GM18502 (cell line): ENCODE data around the gene ZNF275.

Experiments used
- ATAC-seq: cut with Tn5 transposase; IDR thresholded peaks from one replicate; pipeline ENCODE4 v1.9.1; 2021; ENCODE audit warnings: mild to moderate bottlenecking; ENCODE audit not compliant: unreplicated experiment, poor library complexity

Gene ZNF275

DNA sequence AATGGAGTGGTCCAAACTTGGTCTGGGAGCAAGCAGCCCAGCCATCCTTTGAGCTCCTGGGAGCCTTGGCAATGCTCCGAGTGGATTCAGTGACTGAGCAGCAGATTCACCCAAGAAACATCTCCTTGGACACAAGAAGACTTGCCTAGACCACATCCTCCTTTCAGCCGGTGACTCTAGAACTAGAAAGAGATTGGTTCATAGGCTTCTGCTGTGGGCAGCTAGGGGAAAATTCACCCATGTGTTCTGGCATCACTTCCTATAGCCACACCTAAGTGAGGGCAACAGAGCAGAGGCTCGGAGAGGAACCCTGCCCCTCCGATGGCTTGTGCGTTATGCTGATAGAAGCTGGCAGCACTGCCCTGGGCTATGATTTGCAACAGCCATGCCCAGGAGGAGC lies 16.0 kb downstream of the ZNF275 start:
- no peak for ATAC-seq

DNA sequence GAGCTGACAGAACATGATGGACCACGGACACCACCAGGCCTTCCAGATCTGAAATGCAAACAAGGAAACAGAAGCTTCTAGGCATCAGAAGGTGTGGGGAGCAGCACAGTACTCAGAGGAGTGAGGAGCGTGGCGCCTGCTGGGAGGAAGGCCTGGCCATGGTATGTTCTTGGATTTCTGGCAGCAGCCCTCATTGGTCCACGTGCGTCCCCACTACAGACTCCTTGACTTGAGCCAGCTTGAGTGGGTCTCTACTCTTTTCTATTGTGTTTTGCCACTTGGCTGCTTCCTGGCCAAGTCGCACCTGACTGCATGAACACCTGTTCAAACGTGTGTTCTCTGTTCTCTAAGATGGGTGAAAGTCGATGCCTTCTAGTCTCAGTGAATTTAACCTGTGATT lies 18.0 kb downstream of the ZNF275 start:
- ATAC-seq = no peak

GRCh38 chrX:153352858-153353257 lies 18.9 kb downstream of the ZNF275 start:
- no peak for ATAC-seq

GRCh38 chrX:153353416-153353815 lies 19.5 kb downstream of the ZNF275 start:
- no peak for ATAC-seq

- ATAC-seq = no peak
These were observed 23.9 kb downstream of the ZNF275 start for GRCh38 chrX:153357877-153358276.

- ATAC-seq = no peak
These were observed 27.9 kb downstream of the ZNF275 start for GRCh38 chrX:153361781-153362397.

- ATAC-seq = no peak
These were observed 31.7 kb downstream of the ZNF275 start for GRCh38 chrX:153365670-153366069.

DNA sequence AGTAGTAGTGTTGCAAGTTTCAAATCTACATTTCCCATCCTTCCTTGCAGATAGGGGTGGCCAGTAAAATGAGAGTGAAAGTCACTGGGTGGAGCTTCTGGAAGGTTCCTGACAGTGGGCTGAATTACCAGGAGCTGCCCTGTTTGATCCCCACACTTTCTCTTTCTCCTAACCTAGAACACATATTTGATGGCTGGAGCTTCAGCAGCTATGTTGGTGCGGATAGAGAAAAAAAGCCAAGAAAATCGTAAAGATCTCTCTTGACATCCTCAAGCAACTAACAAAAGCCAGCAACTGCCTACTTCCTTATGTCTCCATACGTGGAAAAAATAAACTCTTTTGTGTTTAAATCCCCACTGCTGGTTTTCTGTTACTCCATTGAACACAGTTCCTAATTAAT lies 32.2 kb downstream of the ZNF275 start:
- ATAC-seq = no peak

GRCh38 chrX:153366878-153367538 lies 33.1 kb downstream of the ZNF275 start:
- ATAC-seq = no peak

- ATAC-seq = no peak
These were observed 36.5 kb downstream of the ZNF275 start for GRCh38 chrX:153370293-153371055.

DNA sequence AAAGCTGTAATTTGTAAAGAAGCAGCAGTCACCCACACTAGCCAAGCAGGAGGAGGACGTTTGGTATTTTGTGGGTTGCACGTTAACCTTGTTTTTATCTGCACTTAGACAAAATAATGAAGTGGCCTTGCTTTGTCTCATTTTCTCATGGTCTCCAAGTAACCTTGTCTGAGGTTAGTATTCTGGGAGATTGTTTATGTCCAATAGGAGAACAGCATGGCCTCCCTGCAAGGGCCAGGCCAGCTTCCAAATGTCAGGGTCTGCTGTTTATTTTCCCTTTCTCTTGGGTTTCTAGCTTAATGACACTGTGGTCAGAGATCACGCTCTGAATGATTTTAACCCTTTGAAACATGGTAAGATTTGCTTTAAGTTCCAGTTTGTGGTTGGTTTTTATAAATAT lies 37.3 kb downstream of the ZNF275 start:
- ATAC-seq = no peak

DNA sequence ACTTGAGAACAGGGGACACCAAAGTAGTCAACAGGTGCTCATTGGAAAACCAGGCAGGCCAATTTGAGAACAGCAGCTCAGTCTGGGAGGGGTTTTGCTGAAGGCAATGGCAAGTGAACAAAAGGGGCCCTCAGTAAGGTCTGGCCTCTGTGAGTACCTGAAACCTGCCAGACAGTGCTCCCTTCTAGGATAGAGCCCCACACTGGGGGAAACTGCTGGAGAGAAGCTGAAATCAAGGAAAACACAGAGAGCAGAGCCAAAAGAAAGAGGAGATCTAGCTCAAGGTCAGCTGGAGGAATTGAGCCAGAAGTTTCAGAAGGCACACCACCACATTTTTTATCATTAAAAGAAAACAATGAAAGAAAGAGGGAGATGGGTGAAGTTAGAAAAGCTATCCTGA lies 39.0 kb downstream of the ZNF275 start:
- no peak for ATAC-seq

GRCh38 chrX:153374426-153374825 lies 40.5 kb downstream of the ZNF275 start:
- no peak for ATAC-seq

- no peak for ATAC-seq
These were observed 41.6 kb downstream of the ZNF275 start for GRCh38 chrX:153375571-153375970.

DNA sequence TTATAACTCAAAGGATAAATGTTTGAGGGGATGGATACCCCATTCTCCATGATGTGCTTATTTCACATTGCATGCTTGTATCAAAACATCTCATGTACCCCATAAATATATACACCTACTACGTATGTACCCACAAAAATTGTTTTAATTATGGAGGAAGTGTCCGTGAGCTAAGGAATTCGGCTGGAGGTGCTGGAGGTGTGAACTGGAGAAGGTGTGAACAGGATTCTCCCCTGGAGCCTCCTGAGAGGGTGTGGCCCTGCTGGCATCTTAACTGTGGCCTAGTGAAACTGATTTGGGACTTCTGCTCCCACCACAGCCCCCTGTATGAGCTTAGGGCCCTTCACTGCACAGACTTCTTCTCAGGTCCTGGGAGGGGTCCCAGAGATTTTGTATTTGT lies 43.8 kb downstream of the ZNF275 start:
- ATAC-seq = no peak

GRCh38 chrX:153378607-153379006 lies 44.7 kb downstream of the ZNF275 start:
- ATAC-seq = no peak

DNA sequence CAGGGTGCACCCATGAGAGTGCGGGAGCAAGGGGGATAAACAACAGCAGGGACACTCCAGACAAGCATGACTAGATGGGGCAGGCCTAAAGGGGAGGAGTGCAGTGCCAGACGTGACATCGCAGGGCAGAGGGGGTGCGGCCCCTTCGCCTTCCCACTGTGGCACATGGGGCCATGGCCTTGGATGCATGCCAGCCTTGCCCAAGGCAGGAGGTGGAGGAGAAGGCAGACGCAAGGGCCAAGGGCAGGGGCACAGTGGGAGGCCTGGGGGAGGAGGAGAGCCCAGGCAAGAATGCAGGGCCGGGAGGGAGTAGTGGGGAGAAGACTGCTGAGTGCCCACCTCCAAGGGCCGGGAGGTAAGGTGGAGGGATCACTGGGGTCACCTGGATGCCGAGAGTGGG lies 45.6 kb downstream of the ZNF275 start:
- ATAC-seq = no peak

DNA sequence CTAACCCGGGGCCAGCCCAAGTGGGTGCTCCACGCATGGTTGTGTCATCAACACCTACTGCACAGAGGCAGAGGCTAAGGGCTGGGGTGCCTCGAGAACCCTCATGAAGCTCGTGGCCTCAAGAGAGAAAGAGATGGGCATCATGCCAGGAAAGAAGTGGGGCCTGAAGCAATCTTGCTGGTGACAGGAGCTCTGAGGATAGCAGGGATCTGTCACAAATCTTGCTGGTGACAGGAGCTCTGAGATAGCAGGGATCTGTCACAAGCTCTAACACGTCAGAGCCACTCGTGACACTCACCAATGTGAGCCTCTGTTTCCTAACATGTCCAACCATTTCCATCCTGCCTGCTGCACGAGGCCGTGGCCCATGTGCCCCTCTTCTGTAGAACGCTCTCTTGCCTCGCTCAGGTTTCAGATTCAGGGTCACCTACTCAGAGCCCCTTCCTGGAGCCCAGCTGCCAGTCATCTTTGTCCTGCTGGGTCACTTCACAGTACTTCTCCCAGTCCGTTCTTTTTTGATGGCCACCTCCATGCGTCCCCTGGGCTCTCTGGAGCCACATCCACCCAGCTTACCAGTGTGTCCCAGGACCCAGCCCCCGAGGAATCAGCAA lies 46.1 kb downstream of the ZNF275 start:
- no peak for ATAC-seq

DNA sequence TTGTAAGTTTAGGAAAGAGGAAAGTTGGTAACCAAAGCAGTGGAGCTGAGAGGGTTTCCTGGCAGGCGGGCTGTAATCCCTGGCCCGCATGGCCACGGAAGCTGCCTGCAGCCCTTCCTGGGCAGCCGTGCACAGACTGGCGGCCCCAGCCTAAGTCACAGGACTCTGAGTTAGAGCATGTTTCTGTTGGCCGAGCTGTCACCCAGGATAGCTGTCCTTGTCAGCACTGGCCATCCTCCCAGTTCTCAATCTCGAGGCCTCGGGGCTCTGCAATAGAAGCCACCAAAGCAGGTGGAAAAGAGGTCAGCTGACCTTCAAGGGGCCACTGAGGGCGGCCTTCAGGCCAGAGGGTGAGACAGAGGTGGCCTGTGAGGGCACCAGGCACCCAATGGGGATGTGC lies 46.7 kb downstream of the ZNF275 start:
- ATAC-seq = no peak

- ATAC-seq = no peak
These were observed 48.0 kb downstream of the ZNF275 start for GRCh38 chrX:153381684-153382532.
